ENCODE results near the gene PKD1L1. TPM values are rescaled to one million over a fixed set of nuclear protein-coding genes. Genes with fewer than 3 reads are reported as not detected.

PKD1L1 gene
- total RNA-seq, 1 experiment from 2014 or later, result 0.17 TPM

- POLR2A ChIA-PET, result interaction anchor here (0.9 kb wide), 1 partner anchor 141 kb away, joined by 3 read pairs; the partner anchor contains the start of gene UPP1
- Histone ChIP-seq H3K4me3 (replicated peaks in 1 of 2; ENCODE audit: low read depth in 1 of 2, low read length in 2 of 2) (no peak overlapping the region), H3K4me1 (ENCODE audit: control insufficient read depth in 1 of 2, insufficient read depth in 2 of 2, low read length in 2 of 2) (no peaks in the 10 kb centered on the region), H3K9me2 (ENCODE audit: insufficient read depth) (no peaks in the 10 kb centered on the region), H2AFZ (ENCODE audit: low read depth, low read length, poor library complexity, severe bottlenecking) (no peak overlapping the region), H3K4me2 (ENCODE audit: low read length) (no peak overlapping the region), H3K27me3 (ENCODE audit: insufficient read depth, low read length) (no peaks in the 10 kb centered on the region), H3K9me3 (ENCODE audit: control insufficient read depth in 1 of 2, insufficient read depth in 1 of 2, low read depth in 1 of 2, low read length in 2 of 2) (no peaks in the 10 kb centered on the region), H3K9ac (ENCODE audit: low read length) (no peak overlapping the region), H4K20me1 (ENCODE audit: insufficient read depth) (no peaks in the 10 kb centered on the region), H3K27ac (ENCODE audit: low read depth, low read length) (no peak overlapping the region), H3K79me2 (ENCODE audit: insufficient read depth, low read length) (no peaks in the 10 kb centered on the region), H3K36me3 (ENCODE audit: control insufficient read depth in 1 of 2, insufficient read depth in 2 of 2, low read length in 2 of 2) (no peaks in the 10 kb centered on the region)
- ATAC-seq (no peak), DNase-seq (ENCODE audit: low read depth, low spot score) (no peak)
- BruUV-seq (replicated peaks), result no TSS peak
- intact Hi-C loops (cut with micrococcal nuclease), result loop anchor here (10.0 kb wide), 1 partner anchor 1907 kb away; no protein-coding TSS in a partner anchor
- CTCF ChIA-PET, result interaction anchor here (0.6 kb wide), 1 partner anchor 55 kb away, joined by 6 read pairs; no protein-coding TSS in a partner anchor
- TF ChIP-seq YY1 (IDR thresholded peaks at IDR 0.05; ENCODE audit: extremely low read depth, insufficient replicate concordance, low read depth, low read length) (no peak), REST (IDR thresholded peaks at IDR 0.05; ENCODE audit: low read depth) (no peak), POLR2A (IDR thresholded peaks at IDR 0.05; ENCODE audit: borderline replicate concordance, extremely low read depth, insufficient read depth, insufficient read length) (no peak), SRF (IDR thresholded peaks at IDR 0.05; ENCODE audit: low read depth) (no peak), SIN3A (IDR thresholded peaks at IDR 0.05; ENCODE audit: low read depth) (no peak), CEBPB (IDR thresholded peaks at IDR 0.05; ENCODE audit: low read depth) (no peak), SP1 (IDR thresholded peaks at IDR 0.05; ENCODE audit: low read depth) (no peak), EZH2 (IDR thresholded peaks at IDR 0.05) (no peak), EGR1 (IDR thresholded peaks at IDR 0.05; ENCODE audit: low read depth) (no peak), TCF7L2 (IDR thresholded peaks at IDR 0.05; ENCODE audit: borderline replicate concordance, extremely low read depth, insufficient read depth, insufficient read length) (no peak), ZBTB33 (IDR thresholded peaks at IDR 0.05; ENCODE audit: extremely low read depth, insufficient replicate concordance, low read length) (no peak), CBX3 (IDR thresholded peaks at IDR 0.05; ENCODE audit: low read depth) (no peak), EZH2phosphoT487 (IDR thresholded peaks at IDR 0.05; ENCODE audit: borderline replicate concordance) (no peak), JUND (IDR thresholded peaks at IDR 0.05) (no peak), ELF1 (IDR thresholded peaks at IDR 0.05; ENCODE audit: borderline replicate concordance, low read depth) (no peak), FOSL1 (IDR thresholded peaks at IDR 0.05; ENCODE audit: low read depth) (no peak)
- RAD21 ChIA-PET (ENCODE audit: low non-redundant PET in 1 of 2, low total read pairs in 2 of 2, uncharacterized antibody in 2 of 2, unreplicated experiment in 2 of 2), result no interaction called here
These were observed 914 bp downstream of the PKD1L1 start for GRCh38 chr7:47947355-47947749.

Measured in HCT116 (cell line).